ENCODE data around the gene TMOD1.

- no peak for TF ChIP-seq ISL1 (CRISPR knock-in tag; IDR thresholded peaks at IDR 0.05)
- no peak for TF ChIP-seq PPARA (CRISPR knock-in tag; IDR thresholded peaks at IDR 0.05; ENCODE audit: borderline replicate concordance)
- TF ChIP-seq, protein P1, sequence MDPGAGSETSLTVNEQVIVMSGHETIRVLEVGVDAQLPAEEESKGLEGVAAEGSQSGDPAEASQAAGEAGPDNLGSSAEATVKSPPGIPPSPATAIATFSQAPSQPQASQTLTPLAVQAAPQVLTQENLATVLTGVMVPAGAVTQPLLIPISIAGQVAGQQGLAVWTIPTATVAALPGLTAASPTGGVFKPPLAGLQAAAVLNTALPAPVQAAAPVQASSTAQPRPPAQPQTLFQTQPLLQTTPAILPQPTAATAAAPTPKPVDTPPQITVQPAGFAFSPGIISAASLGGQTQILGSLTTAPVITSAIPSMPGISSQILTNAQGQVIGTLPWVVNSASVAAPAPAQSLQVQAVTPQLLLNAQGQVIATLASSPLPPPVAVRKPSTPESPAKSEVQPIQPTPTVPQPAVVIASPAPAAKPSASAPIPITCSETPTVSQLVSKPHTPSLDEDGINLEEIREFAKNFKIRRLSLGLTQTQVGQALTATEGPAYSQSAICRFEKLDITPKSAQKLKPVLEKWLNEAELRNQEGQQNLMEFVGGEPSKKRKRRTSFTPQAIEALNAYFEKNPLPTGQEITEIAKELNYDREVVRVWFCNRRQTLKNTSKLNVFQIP (CRISPR knock-in tag; IDR thresholded peaks at IDR 0.05; ENCODE audit: borderline replicate concordance, low read depth), result no peak
- TF ChIP-seq, protein P2, sequence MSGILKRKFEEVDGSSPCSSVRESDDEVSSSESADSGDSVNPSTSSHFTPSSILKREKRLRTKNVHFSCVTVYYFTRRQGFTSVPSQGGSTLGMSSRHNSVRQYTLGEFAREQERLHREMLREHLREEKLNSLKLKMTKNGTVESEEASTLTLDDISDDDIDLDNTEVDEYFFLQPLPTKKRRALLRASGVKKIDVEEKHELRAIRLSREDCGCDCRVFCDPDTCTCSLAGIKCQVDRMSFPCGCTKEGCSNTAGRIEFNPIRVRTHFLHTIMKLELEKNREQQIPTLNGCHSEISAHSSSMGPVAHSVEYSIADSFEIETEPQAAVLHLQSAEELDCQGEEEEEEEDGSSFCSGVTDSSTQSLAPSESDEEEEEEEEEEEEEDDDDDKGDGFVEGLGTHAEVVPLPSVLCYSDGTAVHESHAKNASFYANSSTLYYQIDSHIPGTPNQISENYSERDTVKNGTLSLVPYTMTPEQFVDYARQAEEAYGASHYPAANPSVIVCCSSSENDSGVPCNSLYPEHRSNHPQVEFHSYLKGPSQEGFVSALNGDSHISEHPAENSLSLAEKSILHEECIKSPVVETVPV (CRISPR knock-in tag; IDR thresholded peaks at IDR 0.05), result no peak
- TF ChIP-seq ZFP3 (CRISPR knock-in tag; IDR thresholded peaks at IDR 0.05), result no peak
- TF ChIP-seq, protein P3, sequence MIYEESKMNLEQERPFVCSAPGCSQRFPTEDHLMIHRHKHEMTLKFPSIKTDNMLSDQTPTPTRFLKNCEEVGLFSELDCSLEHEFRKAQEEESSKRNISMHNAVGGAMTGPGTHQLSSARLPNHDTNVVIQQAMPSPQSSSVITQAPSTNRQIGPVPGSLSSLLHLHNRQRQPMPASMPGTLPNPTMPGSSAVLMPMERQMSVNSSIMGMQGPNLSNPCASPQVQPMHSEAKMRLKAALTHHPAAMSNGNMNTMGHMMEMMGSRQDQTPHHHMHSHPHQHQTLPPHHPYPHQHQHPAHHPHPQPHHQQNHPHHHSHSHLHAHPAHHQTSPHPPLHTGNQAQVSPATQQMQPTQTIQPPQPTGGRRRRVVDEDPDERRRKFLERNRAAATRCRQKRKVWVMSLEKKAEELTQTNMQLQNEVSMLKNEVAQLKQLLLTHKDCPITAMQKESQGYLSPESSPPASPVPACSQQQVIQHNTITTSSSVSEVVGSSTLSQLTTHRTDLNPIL (CRISPR knock-in tag; IDR thresholded peaks at IDR 0.05; ENCODE audit: low read depth), result no peak
- TF ChIP-seq ZNF70 (CRISPR knock-in tag; IDR thresholded peaks at IDR 0.05), result no peak
- no peak for TF ChIP-seq GLIS3 (CRISPR knock-in tag; IDR thresholded peaks at IDR 0.05)
Observed at GRCh38 chr9:97556721-97557605, 55.5 kb downstream of the TMOD1 start.

Measured in SK-N-SH treated with all-trans-retinoic acid at 6 μM for 48 hours (cell line).